B cell (primary cell): ENCODE measurements around the gene MPI. TPM values are rescaled to one million over a fixed set of nuclear protein-coding genes. Genes with fewer than 3 reads are reported as not detected.

Source experiments
- ATAC-seq: fragments of 200-7000 bp; cut with Tn5 transposase; one replicate; pipeline ENCODE4 v1.10.0; 2021; ENCODE audit warnings: low read depth, mild to moderate bottlenecking, moderate number of reproducible peaks, moderate library complexity
- CTCF ChIA-PET: fragments of 350-600 bp; sonication (Branson Sonifier 250); formaldehyde crosslinking; loops from one replicate; lab custom pipeline; 2021; ENCODE audit warnings: antibody characterized with exemption, inconsistent platforms; lab: Charles Lee
- POLR2A ChIA-PET: fragments of 350-600 bp; sonication (Branson Sonifier 250); formaldehyde crosslinking; loops from one replicate; lab custom pipeline; 2021; ENCODE audit warnings: antibody characterized with exemption; lab: Charles Lee
- DNase-seq: peaks from one replicate; pipeline ENCODE4 v3.0.0; 2013
- H2AFZ ChIP-seq: 2 replicates; pipeline ENCODE4 v1.6.1; 2012; ENCODE audit warnings: mild to moderate bottlenecking, low read depth, low read length; ENCODE audit not compliant: insufficient read depth, poor library complexity, severe bottlenecking
- H3K27ac ChIP-seq, 2 donors: 1 replicate in 1 of 2; 2 replicates in 1 of 2; pipeline ENCODE4 v1.5.1; 2012 to 2013; ENCODE audit warnings: low read length in 2 of 2, mild to moderate bottlenecking in 2 of 2, moderate library complexity in 1 of 2
- H3K27me3 ChIP-seq, 4 experiments: fragments of 200-600 bp in 1 of 4; sonication (generic) in 1 of 4; replicated peaks in 1 of 4; 1 replicate in 2 of 4; 2 replicates in 2 of 4; pipeline versions ENCODE4 v1.6.1 to v1.7.0; 2013 to 2016; ENCODE audit warnings: low read length in 3 of 4, mild to moderate bottlenecking in 2 of 4, mixed read lengths in 1 of 4, moderate library complexity in 1 of 4; ENCODE audit not compliant: insufficient read depth in 4 of 4, control insufficient read depth in 3 of 4; ENCODE audit errors: control extremely low read depth in 1 of 4
- H3K36me3 ChIP-seq, 2 experiments: replicated peaks in 1 of 2; 1 replicate in 1 of 2; 2 replicates in 1 of 2; pipeline versions ENCODE4 v1.6.1 to v1.7.1; 2013; ENCODE audit warnings: low read length in 1 of 2; ENCODE audit not compliant: insufficient read depth in 2 of 2, control insufficient read depth in 1 of 2; ENCODE audit errors: control extremely low read depth in 1 of 2, extremely low read depth in 1 of 2
- H3K4me1 ChIP-seq, 2 donors: fragments of 200-600 bp in 1 of 2; sonication (generic) in 1 of 2; 1 replicate in 1 of 2; 2 replicates in 1 of 2; pipeline versions ENCODE4 v1.5.1 to v1.6.1; 2013 to 2017; ENCODE audit warnings: low read length in 2 of 2; ENCODE audit not compliant: control insufficient read depth in 2 of 2, insufficient read depth in 2 of 2
- H3K4me2 ChIP-seq: replicated peaks from 2 replicates; pipeline ENCODE3; 2012; ENCODE audit warnings: mild to moderate bottlenecking, low read depth, low read length; ENCODE audit not compliant: poor library complexity, severe bottlenecking
- H3K4me3 ChIP-seq, 5 experiments: fragments of 200-600 bp in 1 of 5; sonication (generic) in 1 of 5; 1 replicate in 3 of 5; 2 replicates in 2 of 5; pipeline versions ENCODE4 v1.5.1 to v1.7.0; 2011 to 2016; ENCODE audit warnings: low read length in 4 of 5, mild to moderate bottlenecking in 4 of 5, low read depth in 2 of 5, control low read depth in 1 of 5, moderate library complexity in 1 of 5; ENCODE audit not compliant: insufficient read depth in 1 of 5; ENCODE audit errors: control extremely low read depth in 1 of 5, extremely low read depth in 1 of 5
- H3K79me2 ChIP-seq: fragments of 200-600 bp; sonication (generic); one replicate; pipeline ENCODE4 v1.6.0; 2016; ENCODE audit warnings: low read length; ENCODE audit not compliant: control insufficient read depth, insufficient read depth
- H3K9ac ChIP-seq: fragments of 200-600 bp; sonication (generic); 2 replicates; pipeline ENCODE4 v1.6.1; 2017; ENCODE audit warnings: mild to moderate bottlenecking, low read length, moderate library complexity
- H3K9me3 ChIP-seq, 3 donors: one replicate each; pipeline versions ENCODE4 v1.6.1 to v1.7.1; 2013; ENCODE audit warnings: low read length in 2 of 3; ENCODE audit not compliant: control insufficient read depth in 2 of 3, insufficient read depth in 1 of 3; ENCODE audit errors: control extremely low read depth in 1 of 3
- H4K20me1 ChIP-seq: 2 replicates; pipeline ENCODE4 v1.6.0; 2012; ENCODE audit warnings: mild to moderate bottlenecking, low read length; ENCODE audit not compliant: insufficient read depth, control insufficient read depth, poor library complexity, severe bottlenecking
- H3K27ac Mint-ChIP-seq: one replicate; pipeline ENCODE4 v1.8.0; 2021; ENCODE audit warnings: mixed read lengths
- H3K27me3 Mint-ChIP-seq: one replicate; pipeline ENCODE4 v1.8.0; 2021; ENCODE audit warnings: mixed read lengths
- H3K4me1 Mint-ChIP-seq: one replicate; pipeline ENCODE4 v1.8.0; 2021; ENCODE audit warnings: mixed read lengths
- H3K4me3 Mint-ChIP-seq: one replicate; pipeline ENCODE4 v1.8.0; 2021; ENCODE audit warnings: mixed read lengths
- H3K9me3 Mint-ChIP-seq: one replicate; pipeline ENCODE4 v1.8.0; 2022; ENCODE audit warnings: mixed read lengths; ENCODE audit not compliant: insufficient read depth
- CTCF ChIP-seq: fragments of 200-600 bp; IDR thresholded peaks from one replicate; pipeline ENCODE4 v1.8.0; 2022; ENCODE audit warnings: antibody characterized with exemption, mild to moderate bottlenecking
- EZH2 ChIP-seq: IDR thresholded peaks from 2 replicates; pipeline ENCODE4 v1.6.1; 2012; ENCODE audit warnings: borderline replicate concordance, low read depth, mild to moderate bottlenecking, moderate library complexity, low read length; ENCODE audit not compliant: insufficient read depth, poor library complexity, severe bottlenecking
- WGBS: methylation state at CpG from one replicate; pipeline ENCODE4 v1.1.5; 2013; ENCODE audit warnings: missing lambda C conversion rate; ENCODE audit not compliant: insufficient coverage; 5-methylcytosine and 5-hydroxymethylcytosine counted together
- intact Hi-C: fragments of 100-400 bp; cut with micrococcal nuclease; formaldehyde crosslinking; loops from one replicate; pipeline ENCODE4 v1.10.0; 2022
- polyA plus RNA-seq: library from polyadenylated mRNA; depleted of rRNA; stranded (reverse); fragments of >200 nt; gene quantifications from 2 replicates; pipeline ENCODE4 v1.2.3, GENCODE V29; 2012
- total RNA-seq, 2 donors: library from RNA; stranded (reverse); fragments of 120-200 nt in 1 of 2; gene quantifications; 1 replicate in 1 of 2; 2 replicates in 1 of 2; pipeline versions ENCODE4 v1.2.3 to v1.2.4, GENCODE V29; 2013 to 2022

The MPI gene
- total and polyA plus RNA-seq, 2 donors (not counting 1 experiment from before 2014, with no cell fraction given): 37.2 to 59.8 TPM

GRCh38 chr15:74843445-74843828 lies 46.4 kb upstream of the MPI start:
- Mint-ChIP-seq H3K9me3 (no peaks in the 10 kb centered on the region), H3K4me1 (peaks cover 43% of the 10 kb centered on the region), H3K27ac (peak overlapping the region; percentile 92), H3K4me3 (peak overlapping the region; percentile 87), H3K27me3 (no peaks in the 10 kb centered on the region)
- ATAC-seq (no peak), DNase-seq (no peak)
- Histone ChIP-seq H3K27ac (peak overlapping the region; percentile 78 to 81), H3K79me2 (peaks cover 7% of the 10 kb centered on the region), H3K9me3 (no peaks in the 10 kb centered on the region), H3K4me2 (peak overlapping the region; percentile 88), H4K20me1 (no peaks in the 10 kb centered on the region), H3K4me3 (peak overlapping the region in 4 of 5 experiments; percentile 47 to 88 (median 60)), H3K36me3 (peaks cover 0 to 26% of the 10 kb centered on the region in 2 experiments), H2AFZ (peak overlapping the region; percentile 48), H3K4me1 (peaks cover 26 to 40% of the 10 kb centered on the region in 2 donors), H3K27me3 (no peaks in the 10 kb centered on the region), H3K9ac (peak overlapping the region; percentile 39)
- POLR2A ChIA-PET: interaction anchor here (0.7 to 1.8 kb wide), 3 partner anchors 44 to 95 kb away, joined by 3 to 4 read pairs (median 4); no protein-coding TSS in a partner anchor
- intact Hi-C loops: loop anchor here (1.0 to 5.0 kb wide), 8 partner anchors 30 to 229 kb away; partner anchors contain the start of genes FAM219B and SCAMP2
- WGBS: 7% methylated on average over 13 of the region's 18 CpGs
- CTCF ChIA-PET: interaction anchor here (0.5 to 10.2 kb wide), 12 partner anchors 10 to 209 kb away, joined by 3 to 98 read pairs (median 7); partner anchors contain the start of gene MPI
- TF ChIP-seq CTCF (no peak), EZH2 (no peak)

DNA sequence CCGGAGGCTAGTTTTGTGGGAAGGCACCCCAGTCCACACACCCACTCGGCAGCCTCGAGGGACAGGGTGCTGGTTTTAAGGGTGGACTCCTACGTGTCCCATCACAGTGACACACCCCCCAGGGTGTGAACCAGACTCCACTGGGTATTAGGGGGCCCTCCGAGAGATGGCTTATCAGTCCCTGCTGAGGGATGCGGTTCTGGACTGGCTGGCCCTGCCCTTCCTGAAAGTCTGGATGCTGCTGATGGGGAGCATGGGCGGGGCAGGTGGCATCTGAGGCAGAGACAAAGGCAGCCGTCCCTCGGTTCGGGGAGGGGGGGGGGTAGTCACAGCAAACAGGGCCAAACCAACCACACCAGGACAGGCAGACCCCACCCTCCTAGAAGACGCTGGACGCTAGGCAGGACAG lies 45.9 kb upstream of the MPI start:
- ATAC-seq: no peak
- Mint-ChIP-seq H3K4me3 (peak overlapping the region; percentile 87), H3K4me1 (peaks cover 43% of the 10 kb centered on the region), H3K27me3 (no peaks in the 10 kb centered on the region), H3K9me3 (no peaks in the 10 kb centered on the region), H3K27ac (peak overlapping the region; percentile 92)
- Histone ChIP-seq H4K20me1 (no peaks in the 10 kb centered on the region), H3K4me1 (peaks cover 26 to 40% of the 10 kb centered on the region in 2 donors), H3K27me3 (no peaks in the 10 kb centered on the region), H3K79me2 (peaks cover 7% of the 10 kb centered on the region), H3K36me3 (peaks cover 0 to 28% of the 10 kb centered on the region in 2 experiments), H3K9me3 (no peaks in the 10 kb centered on the region), H3K4me3 (peak overlapping the region in 1 of 5 experiments; percentile 54), H3K4me2 (peak overlapping the region; percentile 88), H3K27ac (peak overlapping the region; percentile 78 to 81), H3K9ac (peak overlapping the region; percentile 39), H2AFZ (peak overlapping the region; percentile 48)
- intact Hi-C loops: loop anchor here (1.0 to 5.0 kb wide), 8 partner anchors 29 to 230 kb away; partner anchors contain the start of genes FAM219B and SCAMP2
- no peak for DNase-seq
- ChIA-PET CTCF (interaction anchor here (1.1 to 10.2 kb wide), 12 partner anchors 10 to 209 kb away, joined by 3 to 98 read pairs (median 7); partner anchors contain the start of gene MPI), POLR2A (interaction anchor here (0.7 to 1.5 kb wide), 3 partner anchors 44 to 505 kb away, joined by 3 to 5 read pairs (median 4); no protein-coding TSS in a partner anchor)
- WGBS: 87% methylated on average over 3 of the region's 12 CpGs
- no peak for TF ChIP-seq EZH2
- no peak for TF ChIP-seq CTCF
